ENCODE measurements around the gene KSR2.

Gene KSR2

GRCh38 chr12:117594481-117594880, 374.3 kb downstream of the KSR2 start:
- DNase-seq: no peak
- intact Hi-C loops (cut with DNase I): no loop called here

- intact Hi-C loops (cut with DNase I): no loop called here
- no peak for DNase-seq
These were observed 374.9 kb downstream of the KSR2 start for GRCh38 chr12:117593815-117594400.

GRCh38 chr12:117592588-117593305, 376.0 kb downstream of the KSR2 start:
- DNase-seq: no peak

GRCh38 chr12:117590999-117591398, 377.8 kb downstream of the KSR2 start:
- DNase-seq: no peak
- intact Hi-C loops (cut with DNase I): no loop called here

More at GRCh38 chr12:117592588-117593305, 376.0 kb downstream of the KSR2 start:
- intact Hi-C loops (cut with DNase I): no loop called here

GRCh38 chr12:117590386-117590785, 378.4 kb downstream of the KSR2 start:
- intact Hi-C loops (cut with DNase I): no loop called here
- DNase-seq: no peak

GRCh38 chr12:117589021-117589420, 379.8 kb downstream of the KSR2 start:
- intact Hi-C loops (cut with DNase I): loop anchor here (5.0 kb wide), 1 partner anchor 352 kb away; no protein-coding TSS in a partner anchor
- DNase-seq: no peak

GRCh38 chr12:117587631-117588287, 381.0 kb downstream of the KSR2 start:
- intact Hi-C loops (cut with DNase I): loop anchor here (1.0 to 5.0 kb wide), 2 partner anchors 220 to 350 kb away; no protein-coding TSS in a partner anchor
- peak in 6 of 10 donors; percentile 13 to 87 (median 50) for DNase-seq

GRCh38 chr12:117583677-117584225, 385.0 kb downstream of the KSR2 start:
- peak in 1 of 10 donors; percentile 75 for DNase-seq
- intact Hi-C loops (cut with DNase I): no loop called here

- intact Hi-C loops (cut with DNase I): no loop called here
- DNase-seq: no peak
These were observed 385.7 kb downstream of the KSR2 start for GRCh38 chr12:117583092-117583491.

- intact Hi-C loops (cut with DNase I): no loop called here
- DNase-seq: no peak
These were observed 386.5 kb downstream of the KSR2 start for GRCh38 chr12:117582135-117582784.

GRCh38 chr12:117580718-117581062, 388.1 kb downstream of the KSR2 start:
- peak in 6 of 10 donors; percentile 12 to 82 (median 44) for DNase-seq
- intact Hi-C loops (cut with DNase I): no loop called here

- intact Hi-C loops (cut with DNase I): no loop called here
- no peak for DNase-seq
These were observed 388.6 kb downstream of the KSR2 start for GRCh38 chr12:117580015-117580717.

GRCh38 chr12:117577122-117577657, 391.6 kb downstream of the KSR2 start:
- intact Hi-C loops (cut with DNase I): no loop called here
- no peak for DNase-seq

GRCh38 chr12:117576053-117576452, 392.7 kb downstream of the KSR2 start:
- intact Hi-C loops (cut with DNase I): no loop called here
- no peak for DNase-seq

GRCh38 chr12:117574655-117575054, 394.1 kb downstream of the KSR2 start:
- intact Hi-C loops (cut with DNase I): no loop called here
- DNase-seq: no peak

GRCh38 chr12:117572755-117573154, 396.0 kb downstream of the KSR2 start:
- DNase-seq: no peak
- intact Hi-C loops (cut with DNase I): no loop called here

- DNase-seq: no peak
- intact Hi-C loops (cut with DNase I): no loop called here
These were observed 397.5 kb downstream of the KSR2 start for GRCh38 chr12:117571321-117571720.

GRCh38 chr12:117570608-117571007, 398.2 kb downstream of the KSR2 start:
- DNase-seq: no peak
- intact Hi-C loops (cut with DNase I): no loop called here

- DNase-seq: no peak
- intact Hi-C loops (cut with DNase I): no loop called here
These were observed 401.1 kb downstream of the KSR2 start for GRCh38 chr12:117567644-117568216.

- peak in 1 of 10 donors; percentile 12 for DNase-seq
- intact Hi-C loops (cut with DNase I): no loop called here
These were observed 403.9 kb downstream of the KSR2 start for GRCh38 chr12:117564881-117565280.

All from posterior cingulate gyrus (tissue), 11 donors.